Omental fat pad (tissue), 4 donors: Measurements from ENCODE around the gene ARRB2. TPM values are rescaled to one million over a fixed set of nuclear protein-coding genes. Genes with fewer than 3 reads are reported as not detected.
A peak's percentile ranks its signal among the peaks of the same experiment; 100 is the strongest.

Source experiments
- ATAC-seq: fragments of 150-250 bp; one replicate; pipeline ENCODE4 v1.9.1; 2016; ENCODE audit warnings: mild to moderate bottlenecking, moderate library complexity; ENCODE audit not compliant: low FRiP score
- DNase-seq: peaks from one replicate; pipeline ENCODE4 v3.0.0-alpha.2; 2019; ENCODE audit warnings: low spot score
- CTCF ChIP-seq, 3 donors: fragments of 450-650 bp; IDR thresholded peaks; one replicate each; pipeline ENCODE4 v1.5.1; 2016 to 2017; ENCODE audit warnings: antibody characterized with exemption in 3 of 3, mild to moderate bottlenecking in 3 of 3, moderate library complexity in 2 of 3
- total RNA-seq, 4 donors: library from RNA; depleted of rRNA; stranded (reverse); fragments of >200 nt; gene quantifications; one replicate each; pipeline ENCODE4 v1.1.0, GENCODE V29; 2016

Gene ARRB2
- total RNA-seq, 4 donors from 2014 or later, result 43.4 to 111 (median 78.6) TPM

DNA sequence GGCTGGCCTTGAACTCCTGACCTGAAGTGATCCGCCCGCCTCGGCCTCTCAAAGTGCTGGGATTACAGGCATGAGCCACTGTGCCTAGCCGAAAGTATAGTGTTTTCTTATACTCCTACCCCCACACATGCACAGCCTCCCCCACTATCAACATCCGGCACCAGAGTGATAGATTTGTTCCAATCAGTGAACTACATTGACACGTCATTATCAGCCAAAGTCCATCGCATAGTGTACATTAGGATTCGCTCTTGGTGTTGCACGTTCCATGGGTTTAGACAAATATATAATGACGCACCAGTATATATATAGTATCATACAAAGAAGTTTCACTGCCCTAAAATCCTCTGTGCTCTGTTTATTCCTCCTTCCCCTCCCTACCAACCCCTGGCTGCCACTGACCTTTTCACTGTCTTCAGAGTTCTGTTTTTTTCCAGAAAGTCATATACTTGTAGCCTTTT is 49.4 kb downstream of the ARRB2 start:
- DNase-seq (no peak), ATAC-seq (peak; percentile 44)
- TF ChIP-seq CTCF (IDR thresholded peaks at IDR 0.05), result no peak

GRCh38 chr17:4764595-4764994 is 54.2 kb downstream of the ARRB2 start:
- TF ChIP-seq CTCF (IDR thresholded peaks at IDR 0.05), result no peak
- ATAC-seq (no peak), DNase-seq (no peak)

GRCh38 chr17:4766201-4766600 is 55.8 kb downstream of the ARRB2 start:
- TF ChIP-seq CTCF (IDR thresholded peaks at IDR 0.05), result no peak
- no peak for ATAC-seq
- no peak for DNase-seq

DNA sequence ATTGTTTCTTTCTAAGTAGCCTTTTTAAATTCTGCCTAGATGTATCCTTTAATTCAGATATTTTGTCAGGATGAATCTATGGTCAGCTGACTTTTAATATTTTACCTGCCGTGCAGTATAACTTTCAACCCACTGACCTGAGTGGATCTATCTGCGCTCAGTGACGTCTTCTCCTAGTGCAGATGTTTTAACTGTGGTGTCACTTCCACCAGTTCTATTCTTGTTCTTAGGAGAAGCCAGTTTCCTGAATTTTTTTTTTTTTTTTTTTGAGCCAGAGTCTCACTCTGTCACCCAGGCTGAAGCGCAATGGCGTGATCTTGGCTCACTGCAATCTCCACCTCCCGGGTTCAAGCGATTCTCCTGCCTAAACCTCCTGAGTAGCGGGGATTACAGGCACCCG is 56.3 kb downstream of the ARRB2 start:
- no peak for DNase-seq
- no peak for ATAC-seq
- TF ChIP-seq CTCF (IDR thresholded peaks at IDR 0.05), result no peak

DNA sequence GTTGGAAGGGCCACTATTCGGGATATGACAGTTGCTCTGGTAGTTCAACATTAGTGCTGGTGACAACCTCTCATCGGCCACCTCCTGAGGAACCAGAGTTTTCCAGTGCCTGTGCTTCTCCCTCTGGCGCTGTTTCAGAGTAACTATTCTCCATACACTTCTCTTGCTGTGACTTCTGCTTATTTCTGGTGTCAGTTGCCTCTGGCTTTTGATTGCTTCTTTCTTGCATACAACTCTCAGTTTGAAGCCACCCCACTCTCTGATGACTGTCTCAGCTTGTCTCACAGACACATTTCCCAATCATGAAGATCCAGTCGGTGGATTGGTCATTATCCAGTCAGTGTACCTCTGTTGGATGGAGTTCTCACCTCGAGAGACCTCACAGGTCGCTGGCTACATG is 57.9 kb downstream of the ARRB2 start:
- TF ChIP-seq CTCF (IDR thresholded peaks at IDR 0.05), result no peak
- ATAC-seq (no peak), DNase-seq (no peak)

- TF ChIP-seq CTCF (IDR thresholded peaks at IDR 0.05), result no peak
- no peak for DNase-seq
- ATAC-seq, result no peak
Measured at GRCh38 chr17:4769628-4770027, 59.2 kb downstream of the ARRB2 start.

Other genes starting within 250 kb of the ARRB2 start
- 10 to 100 TPM in 3 of 4 donors, 1 to 10 TPM in 1; 6.0 to 46.0 (median 22.6) TPM for gene SPNS2, start 211.8 kb upstream of the ARRB2 start, total RNA-seq
- 100 to 1,000 TPM in 1 of 4 donors, 10 to 100 TPM in 3; 33.1 to 142 (median 39.1) TPM for gene MYBBP1A, start 155.2 kb upstream of the ARRB2 start, total RNA-seq
- gene GGT6, start 150.1 kb upstream of the ARRB2 start, total RNA-seq, result under 1 TPM in 1 of 4 donors, not detected in 3; 0.37 TPM
- gene SMTNL2, start 126.1 kb upstream of the ARRB2 start, total RNA-seq, result 10 to 100 TPM in 2 of 4 donors, 1 to 10 TPM in 2; 2.8 to 14.2 (median 8.4) TPM
- gene ALOX15, start 69.0 kb upstream of the ARRB2 start, total RNA-seq, result 100 to 1,000 TPM in 2 of 4 donors, 10 to 100 TPM in 1, not detected in 1; 24.4 to 379 (median 119) TPM
- gene PELP1, start 6.5 kb upstream of the ARRB2 start, total RNA-seq, result 10 to 100 TPM; 13.1 to 24.4 (median 15.0) TPM
- 10 to 100 TPM; 21.6 to 27.5 (median 26.7) TPM for gene MED11, start 20.8 kb downstream of the ARRB2 start, total RNA-seq
- gene ZMYND15, start 29.2 kb downstream of the ARRB2 start, total RNA-seq, result 1 to 10 TPM in 2 of 4 donors, under 1 TPM in 1, not detected in 1; 0.46 to 4.1 (median 1.9) TPM
- 10 to 100 TPM; 16.6 to 92.1 (median 26.5) TPM for gene CXCL16, start 29.3 kb downstream of the ARRB2 start, total RNA-seq
- not detected for gene TM4SF5, start 61.3 kb downstream of the ARRB2 start, total RNA-seq
- 10 to 100 TPM in 1 of 4 donors, 1 to 10 TPM in 3; 2.1 to 13.1 (median 8.4) TPM for gene VMO1, start 75.7 kb downstream of the ARRB2 start, total RNA-seq
- not detected for gene GLTPD2, start 78.3 kb downstream of the ARRB2 start, total RNA-seq
- 100 to 1,000 TPM; 109 to 164 (median 150) TPM for gene PSMB6, start 85.5 kb downstream of the ARRB2 start, total RNA-seq
- 10 to 100 TPM; 20.8 to 29.2 (median 24.3) TPM for gene PLD2, start 96.5 kb downstream of the ARRB2 start, total RNA-seq
- 10 to 100 TPM; 24.4 to 57.8 (median 31.9) TPM for gene MINK1, start 122.7 kb downstream of the ARRB2 start, total RNA-seq
- 1 to 10 TPM in 3 of 4 donors, under 1 TPM in 1; 0.63 to 8.4 (median 3.3) TPM for gene C17orf107, start 188.9 kb downstream of the ARRB2 start, total RNA-seq
- gene CHRNE, start 192.5 kb downstream of the ARRB2 start, total RNA-seq, result 1 to 10 TPM in 3 of 4 donors, under 1 TPM in 1; 0.50 to 3.6 (median 1.5) TPM
- gene GP1BA, start 221.6 kb downstream of the ARRB2 start, total RNA-seq, result not detected
- 10 to 100 TPM; 38.9 to 74.2 (median 47.1) TPM for gene SLC25A11, start 229.4 kb downstream of the ARRB2 start, total RNA-seq
- gene RNF167, start 229.6 kb downstream of the ARRB2 start, total RNA-seq, result 10 to 100 TPM; 24.5 to 34.4 (median 32.0) TPM
- 100 to 1,000 TPM; 444 to 699 (median 616) TPM for gene PFN1, start 237.9 kb downstream of the ARRB2 start, total RNA-seq
- gene ENO3, start 240.5 kb downstream of the ARRB2 start, total RNA-seq, result 1 to 10 TPM; 2.8 to 5.3 (median 3.3) TPM